Bronchial epithelial cell (primary cell): ENCODE results near the gene RSPH1. TPM values are rescaled to one million over a fixed set of nuclear protein-coding genes. Genes with fewer than 3 reads are reported as not detected.

Experiments used
- DNase-seq: peaks from one replicate; pipeline ENCODE4 v3.0.0-alpha.2; 2010; ENCODE audit warnings: low read depth
- FAIRE-seq: peaks from 2 replicates; lab custom pipeline; 2011; peaks lifted over from hg19 to GRCh38; lab: Jason Lieb, UNC
- H3K27me3 ChIP-seq: 2 replicates; pipeline ENCODE4 v1.5.1; 2011; ENCODE audit warnings: low read length; ENCODE audit not compliant: control insufficient read depth, insufficient read depth
- H3K36me3 ChIP-seq: 2 replicates; pipeline ENCODE4 v1.5.1; 2011; ENCODE audit warnings: low read length; ENCODE audit not compliant: control insufficient read depth, insufficient read depth
- H3K4me3 ChIP-seq: 2 replicates; pipeline ENCODE4 v1.5.1; 2011; ENCODE audit warnings: mild to moderate bottlenecking, low read depth, low read length, control low read depth
- total RNA-seq: library from RNA; depleted of rRNA; stranded (reverse); fragments of >200 nt; gene quantifications from 2 replicates; pipeline ENCODE4 v1.2.1, GENCODE V29; 2014
- TF ChIP-seq, protein P1 (sequence below): IDR thresholded peaks from 2 replicates; pipeline ENCODE4 v1.5.1; 2011; ENCODE audit warnings: mild to moderate bottlenecking, moderate library complexity, low read length, control low read depth, inconsistent platforms; ENCODE audit not compliant: insufficient read depth, severe bottlenecking

RSPH1 gene
- total RNA-seq, 1 donor from 2014 or later = under 0.01 TPM

DNA sequence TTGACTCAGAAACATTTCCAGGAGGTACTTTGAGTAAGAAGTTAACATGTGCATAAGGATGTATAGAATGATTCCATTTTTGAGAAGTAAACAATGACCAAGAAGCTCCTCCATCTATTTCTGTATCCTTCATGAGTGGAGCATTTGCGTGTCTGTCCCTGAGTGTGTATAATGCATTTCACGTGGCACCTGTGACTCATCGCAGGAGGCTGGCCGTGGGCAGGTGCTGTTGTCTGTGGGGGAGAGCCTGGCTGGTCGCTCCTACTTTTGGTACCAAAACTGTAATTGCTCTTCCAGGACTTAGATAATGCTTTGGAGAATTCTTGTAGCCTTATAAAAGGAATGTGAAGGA lies 34.1 kb upstream of the RSPH1 start:
- FAIRE-seq (no peak), DNase-seq (no peak)
- Histone ChIP-seq H3K4me3 (no peak overlapping the region), H3K27me3 (no peaks in the 10 kb centered on the region), H3K36me3 (peaks cover 7% of the 10 kb centered on the region)
- TF ChIP-seq, protein P1, sequence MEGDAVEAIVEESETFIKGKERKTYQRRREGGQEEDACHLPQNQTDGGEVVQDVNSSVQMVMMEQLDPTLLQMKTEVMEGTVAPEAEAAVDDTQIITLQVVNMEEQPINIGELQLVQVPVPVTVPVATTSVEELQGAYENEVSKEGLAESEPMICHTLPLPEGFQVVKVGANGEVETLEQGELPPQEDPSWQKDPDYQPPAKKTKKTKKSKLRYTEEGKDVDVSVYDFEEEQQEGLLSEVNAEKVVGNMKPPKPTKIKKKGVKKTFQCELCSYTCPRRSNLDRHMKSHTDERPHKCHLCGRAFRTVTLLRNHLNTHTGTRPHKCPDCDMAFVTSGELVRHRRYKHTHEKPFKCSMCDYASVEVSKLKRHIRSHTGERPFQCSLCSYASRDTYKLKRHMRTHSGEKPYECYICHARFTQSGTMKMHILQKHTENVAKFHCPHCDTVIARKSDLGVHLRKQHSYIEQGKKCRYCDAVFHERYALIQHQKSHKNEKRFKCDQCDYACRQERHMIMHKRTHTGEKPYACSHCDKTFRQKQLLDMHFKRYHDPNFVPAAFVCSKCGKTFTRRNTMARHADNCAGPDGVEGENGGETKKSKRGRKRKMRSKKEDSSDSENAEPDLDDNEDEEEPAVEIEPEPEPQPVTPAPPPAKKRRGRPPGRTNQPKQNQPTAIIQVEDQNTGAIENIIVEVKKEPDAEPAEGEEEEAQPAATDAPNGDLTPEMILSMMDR = no peak

DNA sequence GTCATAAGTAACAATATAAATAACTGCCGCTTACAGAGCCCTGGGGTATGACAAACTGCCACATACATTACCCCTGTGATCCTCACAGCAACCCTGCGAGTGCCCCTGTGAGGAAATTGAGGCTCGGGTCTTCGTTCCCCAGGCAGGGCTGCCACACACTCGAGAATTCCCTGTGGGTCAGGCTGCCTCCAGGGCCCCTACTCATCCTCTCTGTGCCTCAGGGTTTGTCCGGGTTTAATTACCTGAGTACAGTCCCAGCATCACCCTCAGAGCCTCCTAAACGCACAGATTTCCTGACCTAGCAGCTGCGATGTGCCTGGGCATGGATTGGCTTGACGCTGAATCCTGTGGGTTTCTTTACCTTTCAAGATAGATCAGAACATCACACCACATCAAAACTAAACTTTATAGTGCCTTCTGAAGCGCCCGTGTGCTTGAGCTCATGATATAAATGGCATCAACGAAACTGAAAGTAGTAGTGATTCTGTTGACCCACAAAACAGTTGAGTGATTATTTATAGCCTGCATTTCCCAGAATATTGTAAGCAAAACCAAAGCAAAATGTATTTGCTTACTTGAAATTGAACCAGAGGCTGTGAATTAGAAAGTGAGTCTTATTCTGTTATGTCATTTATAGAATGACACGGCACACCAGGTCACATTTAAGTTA lies 31.6 kb upstream of the RSPH1 start:
- Histone ChIP-seq H3K27me3 (no peaks in the 10 kb centered on the region), H3K4me3 (no peak overlapping the region), H3K36me3 (no peaks in the 10 kb centered on the region)
- TF ChIP-seq, protein P1 = no peak
- DNase-seq (no peak), FAIRE-seq (no peak)

DNA sequence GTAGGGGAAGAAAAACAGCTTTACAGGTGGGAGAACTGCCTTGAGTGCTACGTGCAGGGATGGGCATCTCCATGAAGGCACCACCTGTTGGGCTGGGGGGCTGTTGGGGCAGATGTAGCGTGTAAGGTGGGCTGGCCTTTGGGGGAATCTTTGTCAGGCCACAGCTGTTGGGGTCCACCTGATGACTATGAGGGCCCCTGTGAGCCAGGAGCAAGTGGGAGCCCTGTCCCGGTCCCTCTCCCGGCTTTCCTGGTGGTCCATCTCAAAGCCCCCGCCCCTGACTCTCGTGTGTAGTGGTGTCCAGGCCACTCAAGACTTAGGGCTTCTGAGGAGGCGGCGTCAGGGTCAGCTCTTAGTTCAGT lies 31.1 kb upstream of the RSPH1 start:
- Histone ChIP-seq H3K36me3 (no peaks in the 10 kb centered on the region), H3K4me3 (no peak overlapping the region), H3K27me3 (no peaks in the 10 kb centered on the region)
- TF ChIP-seq, protein P1 = no peak
- FAIRE-seq = no peak
- no peak for DNase-seq

DNA sequence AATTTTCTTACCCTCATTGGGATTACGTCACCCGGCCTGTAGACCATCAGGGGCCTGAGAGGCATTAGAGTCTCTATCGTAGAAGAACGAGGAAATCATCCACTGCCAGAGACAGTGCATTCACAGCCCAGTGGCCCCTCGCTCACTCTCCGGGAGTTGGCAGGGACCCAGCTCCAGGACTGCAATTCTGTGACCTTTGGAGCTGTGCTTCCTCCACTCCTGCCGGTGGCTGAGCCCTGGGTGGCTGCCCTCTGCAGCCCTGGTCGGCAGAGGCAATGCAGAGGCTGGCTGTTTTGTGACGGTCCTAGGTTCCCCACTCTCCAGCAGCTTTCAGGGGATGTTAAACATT lies 30.3 kb upstream of the RSPH1 start:
- Histone ChIP-seq H3K4me3 (no peak overlapping the region), H3K36me3 (no peaks in the 10 kb centered on the region), H3K27me3 (no peaks in the 10 kb centered on the region)
- DNase-seq (no peak), FAIRE-seq (no peak)
- TF ChIP-seq, protein P1 = no peak

DNA sequence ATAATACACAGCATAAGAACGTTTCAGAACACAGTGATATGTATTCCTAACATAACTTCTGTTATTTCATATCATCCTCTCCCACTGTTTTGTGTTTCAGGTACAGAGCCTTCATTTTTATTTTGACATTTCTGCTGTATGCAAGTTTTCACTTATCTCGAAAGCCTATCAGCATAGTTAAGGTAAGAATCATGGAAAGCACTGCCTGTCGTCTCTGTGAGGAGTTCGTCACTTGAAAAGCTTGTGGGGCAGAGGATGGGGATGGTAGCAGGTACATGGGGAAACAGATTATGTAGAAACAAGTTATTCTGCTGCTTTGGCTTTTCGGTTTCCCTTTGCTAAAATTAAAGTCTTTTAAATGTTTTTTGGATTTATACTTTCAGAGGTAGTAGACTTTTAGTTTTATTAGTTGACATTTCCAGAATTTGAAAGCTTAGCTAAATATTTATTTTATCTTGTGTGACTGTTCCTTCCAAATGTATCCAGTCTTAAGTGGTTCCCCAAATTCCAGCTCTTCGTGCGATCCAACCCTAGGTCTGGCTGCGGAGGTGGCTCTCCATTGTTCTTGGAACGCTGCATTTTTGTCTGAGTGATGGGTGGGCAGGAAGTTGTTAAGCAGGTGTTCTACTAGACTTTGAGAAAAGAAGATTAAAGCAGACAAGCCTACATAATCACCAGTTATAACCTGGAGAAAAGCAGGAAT lies 29.8 kb upstream of the RSPH1 start:
- FAIRE-seq = no peak

More for the DNA sequence above, 29.8 kb upstream of the RSPH1 start:
- TF ChIP-seq, protein P1 = no peak
- Histone ChIP-seq H3K27me3 (no peaks in the 10 kb centered on the region), H3K4me3 (no peak overlapping the region), H3K36me3 (no peaks in the 10 kb centered on the region)
- DNase-seq = no peak
